ENCODE data around the gene ATAD5.
"Not testable (repeated sequence)": the region's sequence is repeated elsewhere in the genome, so short reads cannot be mapped to it uniquely, and the experiment has no call there.

DNA sequence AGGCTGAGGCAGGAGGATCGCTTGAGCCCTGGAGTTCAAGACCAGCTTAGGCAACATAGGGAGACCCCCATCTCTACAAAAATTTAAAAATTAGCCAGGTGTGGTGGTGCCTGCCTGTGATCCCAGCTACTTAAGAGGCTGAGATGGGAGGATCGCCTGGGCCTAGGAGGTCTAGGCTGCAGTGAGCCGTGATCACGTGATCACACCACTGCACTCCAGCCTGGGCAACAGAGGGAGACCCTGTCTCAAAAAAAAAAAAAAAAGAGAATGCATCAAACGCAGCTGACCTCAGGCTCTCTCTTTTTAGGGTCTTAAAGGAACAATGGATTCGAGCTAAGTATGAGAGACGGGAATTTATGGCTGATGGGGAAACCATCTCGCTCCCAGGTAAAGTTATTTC is 99.8 kb downstream of the ATAD5 start:
- not testable (repeated sequence) for TF ChIP-seq POLR2A (IDR thresholded peaks at IDR 0.05; ENCODE audit: low read length); GATA1 (IDR thresholded peaks at IDR 0.05; ENCODE audit: low read depth, low read length)
